ENCODE measurements around the gene RIMBP2.

Gene RIMBP2

DNA sequence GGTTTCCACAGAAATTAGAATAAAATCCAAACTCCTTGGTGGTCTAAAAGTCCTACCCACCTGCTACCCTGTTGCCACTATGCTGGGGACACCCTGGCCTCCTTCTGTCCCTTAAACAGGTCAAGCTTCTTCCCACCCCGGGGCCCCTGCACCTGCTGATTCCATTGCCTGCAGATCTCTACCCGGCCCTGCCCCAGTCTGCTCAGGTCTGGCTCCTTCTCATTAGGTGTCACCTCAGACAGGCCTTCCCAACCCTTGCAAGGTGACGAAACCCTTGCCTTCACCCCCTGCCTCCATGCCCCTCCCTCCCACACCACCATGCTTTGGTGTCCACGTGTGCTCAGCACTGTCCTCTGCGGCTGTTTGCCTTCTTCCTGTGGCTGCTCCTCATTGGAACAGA is 207.8 kb downstream of the RIMBP2 start:
- no peaks in the 10 kb centered on the region for H3K4me1 ChIP-seq (ENCODE audit: low read depth, poor library complexity, severe bottlenecking)
- H3K9ac ChIP-seq, result no peak overlapping the region
- no peak overlapping the region for H3K4me2 ChIP-seq
- no peaks in the 10 kb centered on the region for H3K27me3 ChIP-seq (ENCODE audit: insufficient read depth, low read depth)
- no peaks in the 10 kb centered on the region for H4K20me1 ChIP-seq (ENCODE audit: insufficient read depth)
- no peak overlapping the region for H3K4me3 ChIP-seq (IDR thresholded peaks at IDR 0.05; ENCODE audit: insufficient read depth, low read depth, low read length)
- no peaks in the 10 kb centered on the region for H3K36me3 ChIP-seq (ENCODE audit: insufficient read depth)
- TF ChIP-seq CTCF (conservative IDR thresholded peaks at IDR 0.05; ENCODE audit: low read depth, low read length), result no peak
- no peak overlapping the region for H3K27ac ChIP-seq
- H2AFZ ChIP-seq (ENCODE audit: low read depth), result no peak overlapping the region
- no peaks in the 10 kb centered on the region for H3K79me2 ChIP-seq (ENCODE audit: insufficient read depth, low read depth)

GRCh38 chr12:130506844-130507243 is 209.3 kb downstream of the RIMBP2 start:
- no peaks in the 10 kb centered on the region for H3K4me1 ChIP-seq (ENCODE audit: low read depth, poor library complexity, severe bottlenecking)
- H3K9ac ChIP-seq, result no peak overlapping the region
- H3K4me3 ChIP-seq (IDR thresholded peaks at IDR 0.05; ENCODE audit: insufficient read depth, low read depth, low read length), result no peak overlapping the region
- H4K20me1 ChIP-seq (ENCODE audit: insufficient read depth), result no peaks in the 10 kb centered on the region
- no peaks in the 10 kb centered on the region for H3K79me2 ChIP-seq (ENCODE audit: insufficient read depth, low read depth)
- TF ChIP-seq CTCF (conservative IDR thresholded peaks at IDR 0.05; ENCODE audit: low read depth, low read length), result no peak
- H3K27me3 ChIP-seq (ENCODE audit: insufficient read depth, low read depth), result no peaks in the 10 kb centered on the region
- no peak overlapping the region for H3K4me2 ChIP-seq
- no peak overlapping the region for H2AFZ ChIP-seq (ENCODE audit: low read depth)
- no peak overlapping the region for H3K27ac ChIP-seq
- H3K36me3 ChIP-seq (ENCODE audit: insufficient read depth), result no peaks in the 10 kb centered on the region

DNA sequence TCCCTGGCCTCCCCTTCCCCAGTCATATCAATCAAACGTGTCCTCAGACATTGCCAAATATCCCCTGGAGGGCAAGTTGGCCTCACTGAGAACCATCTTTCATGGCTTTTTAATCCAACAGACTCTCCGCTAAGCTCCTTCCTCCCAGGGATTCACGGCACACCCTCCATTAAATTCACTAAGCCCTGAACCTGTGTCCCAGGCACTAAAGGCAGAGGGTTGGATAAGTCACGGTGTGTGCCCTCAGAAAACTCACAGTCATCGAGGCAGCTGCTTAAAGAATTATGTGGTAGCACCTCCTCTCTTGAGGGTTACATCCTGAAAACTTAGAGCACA is 211.3 kb downstream of the RIMBP2 start:
- H3K27ac ChIP-seq, result no peak overlapping the region
- no peak overlapping the region for H3K4me3 ChIP-seq (IDR thresholded peaks at IDR 0.05; ENCODE audit: insufficient read depth, low read depth, low read length)

GRCh38 chr12:130504110-130504839 is 211.8 kb downstream of the RIMBP2 start:
- H3K4me2 ChIP-seq, result no peak overlapping the region
- TF ChIP-seq CTCF (conservative IDR thresholded peaks at IDR 0.05; ENCODE audit: low read depth, low read length), result no peak
- no peak overlapping the region for H3K4me3 ChIP-seq (IDR thresholded peaks at IDR 0.05; ENCODE audit: insufficient read depth, low read depth, low read length)
- no peaks in the 10 kb centered on the region for H4K20me1 ChIP-seq (ENCODE audit: insufficient read depth)
- H3K36me3 ChIP-seq (ENCODE audit: insufficient read depth), result no peaks in the 10 kb centered on the region
- H3K27ac ChIP-seq, result no peak overlapping the region
- no peaks in the 10 kb centered on the region for H3K27me3 ChIP-seq (ENCODE audit: insufficient read depth, low read depth)
- H3K9ac ChIP-seq, result no peak overlapping the region
- H3K79me2 ChIP-seq (ENCODE audit: insufficient read depth, low read depth), result no peaks in the 10 kb centered on the region
- no peak overlapping the region for H2AFZ ChIP-seq (ENCODE audit: low read depth)
- H3K4me1 ChIP-seq (ENCODE audit: low read depth, poor library complexity, severe bottlenecking), result no peaks in the 10 kb centered on the region

More for the DNA sequence above, 211.3 kb downstream of the RIMBP2 start:
- Histone ChIP-seq H3K79me2 (ENCODE audit: insufficient read depth, low read depth) (no peaks in the 10 kb centered on the region), H4K20me1 (ENCODE audit: insufficient read depth) (no peaks in the 10 kb centered on the region), H3K36me3 (ENCODE audit: insufficient read depth) (no peaks in the 10 kb centered on the region), H3K9ac (no peak overlapping the region), H2AFZ (ENCODE audit: low read depth) (no peak overlapping the region), H3K4me2 (no peak overlapping the region), H3K27me3 (ENCODE audit: insufficient read depth, low read depth) (no peaks in the 10 kb centered on the region), H3K4me1 (ENCODE audit: low read depth, poor library complexity, severe bottlenecking) (no peaks in the 10 kb centered on the region)
- TF ChIP-seq CTCF (conservative IDR thresholded peaks at IDR 0.05; ENCODE audit: low read depth, low read length), result no peak
